LHCN-M2 (cell line): ENCODE results near the gene ASTN1. TPM values are rescaled to one million over a fixed set of nuclear protein-coding genes. Genes with fewer than 3 reads are reported as not detected.

Experiments used
- DNase-seq: peaks from one replicate; pipeline ENCODE4 v3.0.0-alpha.2; 2012; ENCODE audit warnings: low read depth
- total RNA-seq: library from RNA; depleted of rRNA; stranded (reverse); fragments of >200 nt; gene quantifications from 2 replicates; pipeline ENCODE4 v1.2.3, GENCODE V29; 2014

The ASTN1 gene
- total RNA-seq, 1 experiment from 2014 or later = not detected

DNA sequence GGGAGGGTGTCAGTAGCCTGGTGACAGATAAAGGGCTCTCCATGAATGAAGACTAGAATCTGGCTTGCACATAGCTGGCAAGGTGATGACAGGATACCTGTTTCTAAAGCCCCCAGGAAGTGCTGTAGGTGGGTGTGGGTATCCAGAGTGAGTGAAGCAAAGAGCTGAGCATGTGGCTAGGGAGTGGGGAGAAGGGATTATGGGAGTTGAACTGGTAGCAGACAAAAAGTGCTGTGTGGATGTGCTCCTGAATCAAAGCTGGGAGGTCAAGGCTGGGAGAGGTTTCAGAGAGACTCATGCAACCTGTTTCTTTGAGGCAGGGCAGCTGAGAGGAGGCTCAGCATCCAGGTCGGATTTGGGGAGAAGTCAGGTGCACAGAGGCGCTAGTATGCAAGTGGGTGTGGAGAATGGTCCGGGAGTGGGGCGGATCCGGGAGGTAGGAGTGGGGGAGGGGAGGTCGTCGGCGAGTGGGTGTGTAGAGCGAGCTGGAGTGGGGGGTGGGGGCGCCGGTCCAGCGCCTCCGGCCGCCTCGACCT lies 600 bp downstream of the ASTN1 start:
- no peak for DNase-seq

DNA sequence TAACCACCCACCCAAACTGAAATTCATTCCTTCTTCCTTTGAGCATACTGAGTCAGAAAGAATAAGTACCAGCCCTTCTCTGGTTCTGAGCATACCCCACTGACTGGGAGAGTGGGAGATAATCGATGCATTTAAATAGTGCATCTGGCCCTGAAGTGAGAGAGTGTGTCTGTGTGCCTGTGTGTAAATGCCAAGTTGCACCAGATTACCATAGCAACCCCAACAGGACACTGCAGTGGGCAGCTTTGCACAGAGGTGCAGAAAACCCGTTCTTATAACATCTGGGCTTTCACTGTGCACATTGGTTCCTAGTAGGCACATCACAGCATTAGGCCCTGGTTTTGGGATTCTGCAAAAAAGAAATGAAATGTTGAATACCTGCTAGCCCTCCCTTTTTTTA lies 2.3 kb downstream of the ASTN1 start:
- DNase-seq = no peak

DNA sequence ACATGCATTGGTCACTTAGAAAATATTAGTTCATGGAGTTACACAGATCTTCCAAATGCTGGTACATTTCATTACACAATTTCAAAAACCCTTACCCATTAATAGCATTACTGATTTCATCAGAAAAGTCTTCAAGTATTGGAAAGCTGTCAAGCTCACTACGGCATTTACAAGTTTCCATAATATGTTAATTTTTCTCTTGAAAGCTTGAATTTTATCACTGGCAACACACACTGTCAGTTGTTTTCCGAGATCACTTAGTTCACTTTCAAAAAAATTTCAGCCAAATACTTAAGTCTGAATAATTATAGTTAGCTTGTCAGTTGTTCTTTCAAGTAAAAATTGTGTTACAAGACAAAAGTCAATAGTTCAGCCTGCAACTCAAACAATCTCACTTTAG lies 18.0 kb downstream of the ASTN1 start:
- DNase-seq = no peak

DNA sequence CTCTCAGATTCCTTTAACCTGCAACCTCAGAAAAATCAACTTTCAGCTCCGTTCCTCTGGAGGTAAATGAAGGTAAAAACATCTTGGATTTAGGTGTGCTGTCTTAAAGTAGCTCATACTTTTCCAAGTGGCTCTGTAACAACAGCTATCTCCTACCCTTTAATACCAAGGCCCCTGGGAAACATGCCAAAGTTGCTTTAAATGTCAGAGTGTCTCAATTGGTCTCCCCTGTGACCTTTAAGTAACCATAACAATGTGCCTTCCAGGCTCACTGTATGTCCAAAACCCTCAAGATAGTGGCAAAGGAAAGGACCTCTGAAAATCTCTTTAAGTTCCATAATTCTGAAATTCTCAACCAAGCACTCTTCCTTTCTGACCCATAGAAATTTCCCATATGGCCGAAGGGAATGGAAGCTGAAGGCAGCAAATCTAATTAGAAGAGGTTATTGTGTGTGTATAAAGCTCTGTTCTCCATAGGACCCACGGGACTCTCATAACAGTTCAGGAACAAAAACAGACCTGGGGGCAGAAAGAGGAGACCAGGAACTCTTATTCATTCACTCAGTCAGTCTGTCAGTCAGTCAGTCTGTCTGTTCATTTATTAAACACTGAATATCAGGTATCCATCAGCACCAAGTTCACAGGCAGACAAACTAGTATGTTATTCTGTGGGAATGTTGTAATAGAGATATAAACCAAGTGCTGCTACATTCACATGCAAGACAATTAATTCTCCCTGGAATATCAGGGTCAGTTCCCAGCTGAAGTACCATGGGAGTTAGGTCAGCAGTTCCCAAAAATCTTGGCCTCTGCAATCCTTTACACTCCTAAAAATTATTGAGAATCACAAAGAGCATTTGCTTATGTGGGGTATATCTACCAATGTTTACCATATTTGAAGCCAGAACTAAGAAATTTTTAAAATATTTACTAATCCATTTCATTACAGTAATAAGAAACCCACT lies 19.1 kb downstream of the ASTN1 start:
- peak; percentile 3 for DNase-seq

DNA sequence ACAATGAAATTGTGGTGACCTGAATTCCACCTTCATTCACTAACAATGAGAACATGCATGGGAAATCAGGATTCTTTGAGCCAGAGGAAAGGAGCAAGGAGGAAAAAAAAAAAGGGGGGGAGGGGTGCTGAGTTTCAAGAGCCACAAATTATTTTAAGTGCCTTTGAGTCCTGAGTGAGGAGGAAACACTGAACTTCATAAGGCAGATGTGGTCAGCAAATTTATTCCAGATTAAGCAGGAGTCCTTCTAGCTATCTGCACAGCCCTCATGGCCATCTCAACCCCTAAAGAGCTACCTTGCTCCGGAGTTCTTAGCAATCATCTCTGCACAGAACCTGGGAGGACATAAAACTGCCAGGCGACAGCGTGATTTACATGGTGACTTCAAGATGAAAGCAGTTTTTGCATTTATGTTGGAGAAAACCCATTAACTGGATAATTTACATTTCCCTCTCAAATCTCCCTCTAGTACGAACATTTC lies 21.7 kb downstream of the ASTN1 start:
- no peak for DNase-seq

DNA sequence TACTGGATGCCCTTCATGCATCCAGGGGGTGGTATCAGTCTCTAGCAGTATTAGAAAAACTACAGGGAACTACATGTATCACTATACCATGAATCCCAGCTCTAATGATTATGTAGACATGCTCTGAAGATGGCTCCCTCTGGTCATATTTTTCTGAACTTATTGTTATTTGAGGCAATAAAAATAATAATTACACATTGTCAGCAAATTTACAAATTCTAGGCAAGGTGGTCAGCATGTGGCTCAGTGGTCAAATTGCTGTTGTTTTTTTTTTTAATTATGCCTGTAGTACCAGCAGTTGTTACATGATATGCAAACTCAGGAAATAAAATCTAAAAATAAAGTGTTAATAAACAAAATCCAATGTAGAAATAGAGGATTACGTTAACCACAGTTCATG lies 22.5 kb downstream of the ASTN1 start:
- DNase-seq = no peak

DNA sequence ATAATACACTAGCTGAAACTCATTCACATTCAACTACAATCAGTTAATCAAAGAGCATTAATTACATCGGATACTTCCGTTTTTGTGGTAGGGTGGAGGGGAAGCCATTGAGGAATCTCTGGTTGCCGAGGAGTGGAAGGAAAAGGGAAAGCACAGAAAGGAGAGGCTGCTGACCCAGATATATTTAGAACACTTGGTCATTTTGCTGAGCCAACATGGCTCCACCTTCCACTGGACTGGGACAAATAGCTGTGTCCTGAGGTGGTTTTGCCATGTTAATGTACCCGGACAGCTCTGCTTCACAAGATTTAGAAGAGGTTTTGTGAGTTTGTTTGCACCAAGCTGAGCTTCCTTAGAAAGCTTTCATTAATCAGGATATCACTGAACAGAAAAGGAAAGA lies 26.2 kb downstream of the ASTN1 start:
- no peak for DNase-seq

DNA sequence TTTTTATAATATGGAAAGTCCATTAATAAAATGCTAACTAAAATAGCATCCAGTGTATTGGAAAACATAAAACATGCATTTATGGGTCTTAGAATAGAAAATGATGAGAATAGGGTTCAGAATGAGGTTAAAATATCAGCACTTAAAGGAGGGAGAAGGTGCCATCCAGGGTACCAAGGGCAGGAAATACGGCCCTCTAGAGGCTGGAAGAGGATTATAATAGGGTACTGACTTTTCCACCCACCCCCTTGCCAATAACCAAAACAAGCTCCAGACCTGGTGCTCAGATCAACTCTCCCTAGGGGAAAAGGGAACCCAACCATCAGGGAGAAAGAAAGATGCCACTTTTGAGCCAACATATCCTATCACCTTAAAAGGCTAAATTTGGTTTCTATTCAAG lies 26.7 kb downstream of the ASTN1 start:
- no peak for DNase-seq

DNA sequence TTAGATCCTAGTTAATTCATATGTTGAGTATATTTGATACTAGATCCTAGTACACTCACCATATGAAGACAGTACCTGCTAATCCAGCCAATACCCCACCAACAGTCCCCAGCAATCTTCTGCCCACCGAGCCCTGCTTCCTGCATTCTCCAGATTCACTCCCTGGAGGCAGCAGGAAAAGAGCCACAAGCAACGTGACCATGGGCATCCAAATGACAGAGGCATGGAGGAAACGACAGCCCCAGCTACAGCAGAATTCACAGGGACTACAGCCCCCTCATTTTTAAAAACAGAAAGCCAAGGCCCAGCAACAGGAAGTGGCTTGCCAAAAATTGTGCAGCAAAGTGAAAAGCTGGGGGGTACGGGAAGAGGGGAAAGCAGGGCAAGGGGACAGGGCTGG lies 29.3 kb downstream of the ASTN1 start:
- DNase-seq = no peak

DNA sequence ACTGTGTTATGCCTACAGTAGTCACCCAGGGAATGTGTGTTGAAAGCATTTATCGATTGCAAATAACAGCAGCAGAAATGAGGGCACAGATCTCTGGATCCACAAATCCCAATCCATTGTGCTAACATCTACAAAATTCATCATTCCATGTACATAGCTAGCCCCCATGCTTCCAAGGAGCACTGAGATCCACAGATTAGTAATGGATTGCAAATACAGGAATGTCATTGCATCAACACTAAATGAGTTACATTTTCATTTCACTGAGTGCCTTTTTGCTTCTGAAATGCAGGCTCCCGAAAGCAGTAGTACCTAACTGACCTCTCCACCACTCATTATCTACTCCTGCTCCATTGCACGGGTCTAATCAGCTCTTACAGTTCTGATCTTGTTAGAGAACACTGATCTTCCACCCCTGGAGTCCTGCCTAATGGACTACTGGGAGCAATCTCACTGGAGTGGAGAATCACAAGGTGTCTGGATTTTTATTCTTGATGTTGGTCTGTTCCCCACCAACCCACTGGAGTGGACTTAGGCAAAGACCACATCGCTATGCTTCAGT lies 30.5 kb downstream of the ASTN1 start:
- no peak for DNase-seq

DNA sequence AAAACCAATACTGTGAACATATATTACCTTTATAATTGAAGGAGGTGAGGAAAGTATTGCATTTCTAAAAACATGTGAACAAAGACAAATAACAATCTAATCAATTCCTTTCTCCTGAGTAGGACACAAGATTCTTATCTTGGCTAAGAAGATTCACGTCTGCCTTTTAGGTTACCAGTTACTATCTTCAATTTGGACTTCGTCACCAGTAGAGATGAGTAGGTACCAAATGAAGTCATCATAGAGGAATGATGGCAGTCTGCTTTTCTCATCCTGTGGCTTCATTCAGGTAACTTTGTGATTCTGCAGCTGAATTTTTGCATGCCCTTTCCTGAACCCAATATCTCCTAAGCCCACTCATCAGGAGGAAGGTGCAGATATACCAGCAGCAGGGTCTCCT lies 32.4 kb downstream of the ASTN1 start:
- no peak for DNase-seq

DNA sequence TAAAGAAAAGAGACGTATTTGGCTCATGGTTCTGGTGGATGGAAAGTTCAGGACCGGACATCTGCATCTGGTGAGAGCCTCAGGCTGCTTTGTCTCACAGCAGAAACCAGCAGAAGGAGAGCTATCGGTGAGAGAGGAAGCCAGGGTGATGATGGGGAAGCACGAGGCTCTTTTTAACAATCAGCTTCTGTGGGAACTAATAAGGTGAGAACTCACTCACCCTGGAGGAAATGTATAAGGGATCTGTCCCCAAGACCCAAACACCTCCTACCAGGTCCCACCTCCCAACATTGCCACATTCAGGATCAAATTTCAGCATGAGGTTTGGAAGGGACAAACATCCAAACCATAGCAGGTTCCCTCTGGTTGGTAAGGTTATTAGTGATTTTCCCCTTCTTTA lies 32.8 kb downstream of the ASTN1 start:
- no peak for DNase-seq

DNA sequence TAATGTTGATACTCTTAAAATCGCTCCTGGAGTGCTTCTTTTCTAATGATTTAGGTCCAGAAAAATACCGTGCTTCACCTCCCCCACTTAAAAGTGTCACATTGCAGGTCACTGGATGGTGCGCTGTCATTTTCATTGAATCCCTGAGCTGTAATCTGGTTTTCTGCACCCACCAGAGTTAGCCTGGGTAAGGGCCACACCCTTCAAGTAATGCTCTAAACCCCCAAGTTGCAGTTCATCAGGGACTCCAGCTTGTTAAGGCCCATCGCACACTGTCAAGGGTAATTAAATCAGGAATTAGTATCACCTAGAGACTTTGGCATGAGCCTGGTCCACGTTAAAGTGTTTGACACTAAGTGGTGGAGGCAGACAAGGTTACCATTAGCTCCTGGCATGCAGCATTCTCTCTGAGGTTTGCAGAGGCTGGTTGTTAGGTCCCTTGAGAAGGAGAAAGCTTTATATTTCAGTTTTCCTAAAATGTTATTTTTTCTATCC lies 34.0 kb downstream of the ASTN1 start:
- no peak for DNase-seq

DNA sequence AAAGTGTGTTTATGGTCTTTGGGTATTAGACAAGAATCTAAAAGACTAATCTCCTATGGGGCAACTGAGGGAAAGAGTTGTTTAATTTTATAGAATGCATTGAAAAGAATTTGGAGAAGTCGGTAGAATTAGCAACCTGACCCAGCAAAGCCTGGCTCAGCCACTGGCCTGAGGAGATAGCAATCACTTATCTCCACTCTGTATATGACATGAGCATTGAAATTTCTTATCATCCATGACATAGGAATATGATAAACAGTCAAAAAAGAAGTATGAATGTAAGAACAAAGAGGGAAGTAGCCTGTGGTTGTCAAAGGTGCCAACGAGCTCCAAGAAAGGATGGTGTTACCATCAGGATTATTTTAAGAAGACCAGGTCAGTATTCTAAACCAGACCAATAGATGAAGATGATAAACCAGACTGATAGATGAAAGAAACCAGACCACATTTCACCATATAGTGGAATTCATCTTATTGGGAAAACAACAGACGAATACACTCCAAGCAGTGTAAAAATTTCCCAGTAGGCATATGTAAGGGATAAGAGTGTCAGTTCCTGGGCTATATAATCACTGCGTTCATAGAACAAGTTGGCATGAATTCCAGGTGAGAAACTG lies 35.7 kb downstream of the ASTN1 start:
- no peak for DNase-seq

DNA sequence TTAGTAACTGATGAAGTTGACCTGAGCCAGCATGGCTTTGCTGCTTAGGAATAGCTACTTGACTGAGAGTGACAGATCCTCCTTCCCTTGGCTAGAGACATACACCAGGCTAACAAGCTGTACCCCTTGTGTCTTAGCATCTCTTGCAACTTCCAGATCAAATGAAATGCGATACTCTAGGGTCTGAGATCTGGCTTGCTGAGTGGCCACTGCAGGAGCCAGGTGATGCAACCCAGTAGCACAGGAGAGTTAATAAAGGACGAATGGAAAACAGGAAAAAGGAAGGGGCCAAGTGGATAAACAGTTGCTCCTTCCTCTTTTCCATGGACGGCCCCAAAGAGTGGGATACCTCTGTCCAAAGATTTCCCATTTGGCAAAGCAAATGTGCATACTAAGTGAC lies 38.2 kb downstream of the ASTN1 start:
- DNase-seq = no peak

DNA sequence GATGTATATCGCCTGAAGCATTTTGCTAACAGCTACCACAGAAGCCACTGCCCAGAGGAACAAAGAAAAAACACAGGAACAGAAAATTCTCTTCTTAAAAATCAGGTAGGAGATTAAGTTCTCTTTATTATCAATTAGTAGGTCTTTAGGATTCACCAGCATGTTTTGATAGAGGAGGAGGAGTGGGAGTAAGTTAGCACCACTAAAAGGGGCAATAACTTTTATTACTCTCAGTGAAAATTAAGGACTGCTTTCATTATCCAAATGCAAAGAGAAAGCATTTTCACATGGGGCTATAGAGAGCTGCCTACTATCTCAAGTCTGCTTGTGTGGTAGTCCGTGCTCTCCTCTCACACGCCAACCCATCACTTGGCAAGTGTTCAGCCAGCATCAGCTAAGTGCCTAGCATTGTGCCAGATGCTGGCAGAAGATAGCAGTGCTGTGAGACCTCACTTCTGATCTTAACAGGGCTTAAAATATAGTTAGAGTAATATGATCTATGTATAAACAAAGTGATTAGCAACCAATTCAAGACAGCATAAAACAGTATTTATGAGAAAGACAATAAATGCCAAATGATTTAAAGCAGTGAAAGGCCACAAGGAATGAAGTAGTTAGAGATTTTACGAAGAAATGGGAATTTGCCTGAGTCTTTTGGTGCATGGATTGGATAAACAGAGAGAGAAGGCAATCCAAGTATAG lies 39.8 kb downstream of the ASTN1 start:
- no peak for DNase-seq

DNA sequence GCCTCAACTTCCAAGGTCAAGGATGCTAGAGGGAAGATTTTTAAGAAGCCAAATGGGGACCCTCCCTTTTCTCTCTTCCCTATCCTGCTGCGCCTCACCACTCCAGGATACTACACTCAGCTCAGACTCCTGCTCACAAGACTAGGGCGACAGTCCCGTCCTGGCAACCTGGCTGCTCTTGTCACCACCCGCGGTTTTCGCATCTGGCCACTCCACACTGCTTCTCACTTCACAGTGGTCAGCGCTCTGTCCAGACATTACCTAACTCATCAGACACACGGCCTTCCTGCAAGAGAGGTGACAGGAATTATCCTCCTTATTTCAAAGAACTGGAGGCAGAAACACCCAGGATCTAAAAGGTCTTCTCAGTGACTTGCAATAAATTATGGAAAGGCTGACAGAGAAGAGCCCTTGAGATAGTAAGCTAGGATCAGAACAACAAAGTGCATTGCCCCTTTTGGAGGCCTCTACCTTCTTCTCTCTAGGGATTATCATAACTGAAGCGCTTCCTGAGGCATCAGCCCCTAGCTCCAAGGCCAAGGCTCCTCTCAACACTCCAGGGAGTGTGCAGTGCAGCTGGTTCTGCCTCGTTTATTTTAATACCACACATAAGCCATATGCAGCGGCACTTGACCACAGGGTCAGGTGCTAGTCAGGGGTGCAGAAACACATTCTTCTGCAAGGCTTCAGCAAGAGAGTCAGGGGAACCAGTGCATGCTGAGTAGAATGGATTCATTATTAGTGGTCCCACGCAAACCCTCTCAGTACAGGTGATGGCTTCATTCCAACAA lies 41.9 kb downstream of the ASTN1 start:
- no peak for DNase-seq

DNA sequence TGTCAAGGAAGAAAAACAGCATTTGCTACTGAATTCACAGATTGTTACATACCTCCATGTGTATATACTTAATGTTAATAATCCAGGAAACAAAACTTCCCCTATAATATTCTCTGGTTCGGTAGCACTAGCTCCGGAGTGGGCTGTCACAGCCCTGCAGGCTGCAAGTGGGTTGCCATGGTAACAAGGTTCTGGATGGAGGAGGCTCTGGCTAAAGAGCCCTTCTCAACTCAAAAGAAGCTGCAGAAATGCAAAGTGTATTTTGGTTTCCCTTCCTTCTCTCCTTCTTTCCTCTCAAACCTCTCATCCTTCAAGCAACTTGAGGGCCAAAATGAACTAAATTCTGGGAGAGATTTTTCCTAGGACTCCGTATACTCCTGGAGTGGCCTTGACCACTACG lies 45.2 kb downstream of the ASTN1 start:
- DNase-seq = no peak

DNA sequence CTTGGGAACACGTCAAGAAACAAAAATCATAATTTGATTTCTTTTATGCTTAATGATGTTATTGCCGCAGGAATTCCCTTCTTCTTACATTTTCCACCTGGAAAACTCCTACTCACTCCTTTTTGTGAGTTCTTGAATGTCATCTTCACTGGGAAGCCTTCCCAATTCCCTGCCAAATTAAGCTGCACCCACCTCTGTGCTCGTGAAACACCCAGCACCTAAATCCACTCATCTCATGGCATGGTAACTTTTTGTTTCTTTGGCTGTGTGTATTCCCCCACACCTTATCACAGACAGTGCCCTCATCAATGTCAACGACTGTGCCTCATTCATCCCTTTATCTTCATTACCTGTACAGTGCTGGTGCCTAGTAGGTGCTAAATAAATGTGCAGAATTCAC lies 45.6 kb downstream of the ASTN1 start:
- DNase-seq = no peak

DNA sequence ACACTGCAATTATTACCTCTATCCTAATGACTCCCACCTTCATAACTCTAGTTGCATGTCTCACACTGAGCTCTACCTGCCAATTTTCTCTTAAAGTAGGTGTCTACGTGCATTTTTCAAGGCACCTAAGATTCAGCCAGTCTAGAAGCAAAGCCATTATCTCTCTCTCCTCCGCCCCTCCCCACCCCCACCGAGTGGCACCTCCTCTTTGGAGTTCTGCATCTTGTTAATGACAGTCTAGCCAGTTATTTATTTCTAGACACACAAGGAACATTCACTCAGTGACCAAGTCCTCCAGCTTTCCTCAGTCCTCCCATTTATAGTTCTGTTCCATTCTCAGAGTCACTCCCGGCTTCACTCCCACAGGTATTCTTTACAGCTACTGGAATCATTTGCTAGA lies 47.6 kb downstream of the ASTN1 start:
- no peak for DNase-seq
